Ovary (tissue), 9 donors: ENCODE measurements around the gene SORCS2. TPM values are rescaled to one million over a fixed set of nuclear protein-coding genes. Genes with fewer than 3 reads are reported as not detected.

ENCODE experiments used
- DNase-seq, 5 donors: peaks; one replicate each; pipeline ENCODE4 v3.0.0-alpha.2; 2019 to 2020
- H3K27ac ChIP-seq, 2 donors: fragments of 200-600 bp; one replicate each; pipeline versions ENCODE4 v1.5.1 to v1.8.0; 2019 to 2022
- H3K27me3 ChIP-seq: fragments of 200-600 bp; one replicate; pipeline ENCODE4 v1.8.0; 2022
- H3K36me3 ChIP-seq: fragments of 200-600 bp; sonication (generic); one replicate; pipeline ENCODE4 v1.5.1; 2019
- H3K4me1 ChIP-seq: one replicate; pipeline ENCODE4 v1.8.1; 2013; ENCODE audit warnings: mild to moderate bottlenecking, moderate library complexity; ENCODE audit not compliant: insufficient read depth
- H3K4me3 ChIP-seq: fragments of 200-600 bp; sonication (generic); one replicate; pipeline ENCODE4 v1.5.1; 2017
- H3K9me3 ChIP-seq, 2 donors: fragments of 200-600 bp in 1 of 2; sonication (generic) in 1 of 2; one replicate each; pipeline versions ENCODE4 v1.5.1 to v1.8.1; 2013 to 2019; ENCODE audit warnings: mild to moderate bottlenecking in 1 of 2, moderate library complexity in 1 of 2
- EP300 ChIP-seq: sonication (generic); formaldehyde crosslinking; IDR thresholded peaks from one replicate; pipeline ENCODE4 v1.6.1; 2017; ENCODE audit warnings: antibody characterized with exemption
- POLR2A ChIP-seq: fragments of 450-650 bp; IDR thresholded peaks from one replicate; pipeline ENCODE4 v1.6.1; 2017; ENCODE audit warnings: antibody characterized with exemption, mild to moderate bottlenecking, moderate library complexity
- WGBS, 3 donors: extraction: QIAGEN DNeasy Blood & Tissue Kit in 1 of 3; methylation state at CpG; one replicate each; pipeline versions ENCODE4 v1.1.5 to v1.1.7; 2013 to 2017; 5-methylcytosine and 5-hydroxymethylcytosine counted together
- intact Hi-C, 4 donors: fragments of 100-400 bp; cut with DNase I; formaldehyde crosslinking; loops; one replicate each; pipeline versions ENCODE4 v1.11.0 to v1.15.1; 2022 to 2023
- polyA plus RNA-seq, 2 donors: library from polyadenylated mRNA; stranded (reverse); fragments of 200-250 nt in 1 of 2; fragments of 350-450 nt in 1 of 2; fragmentation: Illumina TruSeq in 1 of 2; extraction: RNeasy Lipid Tissue Mini Kit (QIAGEN cat#74804) in 1 of 2; gene quantifications; one replicate each; pipeline ENCODE4 v1.2.3, GENCODE V29; 2013 to 2014
- total RNA-seq, 7 donors: library from RNA; depleted of rRNA in 2 of 7; stranded (reverse); fragments of >200 nt in 2 of 7; fragmentation: NEBNext Ultra II Directional in 3 of 7; extraction: Animal tissue kit (Norgen Biotek cat#: 25700) in 3 of 7; gene quantifications; one replicate each; pipeline versions ENCODE4 v1.1.0 to v1.2.4, GENCODE V29; 2016 to 2023
- TF ChIP-seq, protein P1 (sequence below), 3 donors: fragments of 450-650 bp in 2 of 3; fragments of 200-600 bp in 1 of 3; IDR thresholded peaks; one replicate each; pipeline versions ENCODE4 v1.5.1 to v1.8.0; 2016 to 2022; ENCODE audit warnings: antibody characterized with exemption in 3 of 3, mild to moderate bottlenecking in 1 of 3
- donor health status: DM: no; HTN: no; CAD: no; lungs with moderate emphysema.
- donor health status: DM: no; HTN: no; CAD: no.
- donor health status: Bipolar disorder and iron deficiency.
- donor health status: DM: yes; HTN: yes; CAD: no.
- donor health status: DM: no; HTN: no; CAD: no.
- donor health status: DM: yes; HTN: yes; CAD: no.

The SORCS2 gene
- total and polyA plus RNA-seq, 9 donors, result 0.60 to 23.9 (median 7.1) TPM

GRCh38 chr4:7732263-7732662 is 539.9 kb downstream of the SORCS2 start:
- intact Hi-C loops, result no loop called here

DNA sequence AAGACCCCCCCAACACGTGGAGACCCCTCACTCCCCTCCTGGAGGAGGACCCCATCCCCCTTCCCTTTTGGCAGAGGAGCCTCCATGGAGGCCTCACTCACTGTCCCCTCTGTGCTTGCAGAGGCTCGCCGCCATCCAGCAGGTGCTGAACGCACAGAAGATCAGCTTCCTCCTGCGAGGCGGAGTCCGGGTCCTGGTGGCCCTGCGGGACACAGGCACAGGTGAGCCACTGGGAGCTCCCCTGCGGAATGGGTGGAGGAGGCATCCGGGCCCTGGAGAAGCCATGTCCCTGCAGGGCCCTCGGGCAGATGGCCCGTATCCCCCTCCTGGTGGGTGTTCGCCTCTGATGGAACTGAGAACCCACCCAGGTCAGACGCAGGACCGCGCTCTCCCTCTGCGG is 540.9 kb downstream of the SORCS2 start:
- intact Hi-C loops, result no loop called here
- Histone ChIP-seq H3K4me3 (no peak overlapping the region), H3K36me3 (no peaks in the 10 kb centered on the region), H3K27me3 (no peaks in the 10 kb centered on the region), H3K9me3 (no peaks in the 10 kb centered on the region), H3K27ac (no peak overlapping the region), H3K4me1 (no peaks in the 10 kb centered on the region)
- no peak for DNase-seq
- 87 to 92% (median 91%) methylated on average over 17 of the region's 17 CpGs for WGBS, 3 donors
- no peak for TF ChIP-seq EP300

More at GRCh38 chr4:7732263-7732662, 539.9 kb downstream of the SORCS2 start:
- WGBS, 3 donors, result 91 to 93% (median 93%) methylated on average over 9 of the region's 9 CpGs
- no peaks in the 10 kb centered on the region for H3K4me1 ChIP-seq
- no peak overlapping the region for H3K4me3 ChIP-seq
- DNase-seq, result no peak
- H3K27ac ChIP-seq, result no peak overlapping the region
- H3K9me3 ChIP-seq, result no peaks in the 10 kb centered on the region
- no peaks in the 10 kb centered on the region for H3K36me3 ChIP-seq
- no peaks in the 10 kb centered on the region for H3K27me3 ChIP-seq
- TF ChIP-seq, protein P1, sequence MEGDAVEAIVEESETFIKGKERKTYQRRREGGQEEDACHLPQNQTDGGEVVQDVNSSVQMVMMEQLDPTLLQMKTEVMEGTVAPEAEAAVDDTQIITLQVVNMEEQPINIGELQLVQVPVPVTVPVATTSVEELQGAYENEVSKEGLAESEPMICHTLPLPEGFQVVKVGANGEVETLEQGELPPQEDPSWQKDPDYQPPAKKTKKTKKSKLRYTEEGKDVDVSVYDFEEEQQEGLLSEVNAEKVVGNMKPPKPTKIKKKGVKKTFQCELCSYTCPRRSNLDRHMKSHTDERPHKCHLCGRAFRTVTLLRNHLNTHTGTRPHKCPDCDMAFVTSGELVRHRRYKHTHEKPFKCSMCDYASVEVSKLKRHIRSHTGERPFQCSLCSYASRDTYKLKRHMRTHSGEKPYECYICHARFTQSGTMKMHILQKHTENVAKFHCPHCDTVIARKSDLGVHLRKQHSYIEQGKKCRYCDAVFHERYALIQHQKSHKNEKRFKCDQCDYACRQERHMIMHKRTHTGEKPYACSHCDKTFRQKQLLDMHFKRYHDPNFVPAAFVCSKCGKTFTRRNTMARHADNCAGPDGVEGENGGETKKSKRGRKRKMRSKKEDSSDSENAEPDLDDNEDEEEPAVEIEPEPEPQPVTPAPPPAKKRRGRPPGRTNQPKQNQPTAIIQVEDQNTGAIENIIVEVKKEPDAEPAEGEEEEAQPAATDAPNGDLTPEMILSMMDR (IDR thresholded peaks at IDR 0.05), result no peak
- no peak for TF ChIP-seq POLR2A
- no peak for TF ChIP-seq EP300

DNA sequence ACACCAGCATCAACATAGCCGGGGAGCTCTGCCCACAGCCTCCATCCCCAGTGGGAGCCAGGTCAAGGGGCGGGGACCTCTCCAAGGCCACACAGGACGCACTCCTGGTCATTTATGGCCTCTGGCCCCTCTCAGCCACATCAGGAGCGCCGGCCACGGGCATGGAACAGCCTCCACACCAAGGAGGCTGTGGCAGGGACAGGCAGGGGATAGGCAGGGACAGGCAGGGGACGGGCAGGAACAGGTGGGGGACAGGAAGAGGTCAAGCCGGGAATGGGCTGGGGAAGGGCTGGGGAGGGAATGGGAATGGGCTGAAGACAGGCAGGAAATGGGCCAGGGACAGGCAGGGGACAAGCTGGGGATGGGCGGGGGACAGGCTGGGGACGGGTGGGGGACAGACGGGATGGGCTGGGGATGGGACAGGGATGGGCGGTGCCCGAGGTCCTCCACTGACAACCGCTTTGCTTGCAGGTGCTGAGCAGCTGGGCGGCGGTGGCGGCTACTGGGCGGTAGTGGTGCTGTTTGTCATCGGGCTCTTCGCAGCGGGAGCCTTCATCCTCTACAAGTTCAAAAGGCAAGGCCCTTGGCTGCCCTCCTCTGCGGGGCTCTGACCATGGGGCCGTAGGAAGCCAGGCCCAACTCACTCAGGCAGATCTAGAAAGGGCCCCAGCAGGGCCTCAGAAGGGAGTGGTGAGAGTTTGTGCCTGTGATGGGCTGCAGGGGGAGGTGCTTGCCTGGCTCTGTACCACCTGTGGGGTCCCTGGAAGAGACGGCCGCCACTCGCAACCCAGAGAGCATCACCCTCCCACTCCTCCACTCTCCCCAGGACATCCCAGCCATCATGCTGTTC is 541.7 kb downstream of the SORCS2 start:
- no peak for DNase-seq
- H3K4me1 ChIP-seq, result no peaks in the 10 kb centered on the region
- 82 to 87% (median 85%) methylated on average over 26 of the region's 26 CpGs for WGBS, 3 donors
- no peak overlapping the region for H3K27ac ChIP-seq
- TF ChIP-seq POLR2A (no peak), EP300 (no peak)
- TF ChIP-seq, protein P1 (IDR thresholded peaks at IDR 0.05), result no peak
- H3K36me3 ChIP-seq, result no peaks in the 10 kb centered on the region
- H3K27me3 ChIP-seq, result no peaks in the 10 kb centered on the region
- H3K4me3 ChIP-seq, result no peak overlapping the region
- intact Hi-C loops, result no loop called here
- H3K9me3 ChIP-seq, result no peaks in the 10 kb centered on the region

DNA sequence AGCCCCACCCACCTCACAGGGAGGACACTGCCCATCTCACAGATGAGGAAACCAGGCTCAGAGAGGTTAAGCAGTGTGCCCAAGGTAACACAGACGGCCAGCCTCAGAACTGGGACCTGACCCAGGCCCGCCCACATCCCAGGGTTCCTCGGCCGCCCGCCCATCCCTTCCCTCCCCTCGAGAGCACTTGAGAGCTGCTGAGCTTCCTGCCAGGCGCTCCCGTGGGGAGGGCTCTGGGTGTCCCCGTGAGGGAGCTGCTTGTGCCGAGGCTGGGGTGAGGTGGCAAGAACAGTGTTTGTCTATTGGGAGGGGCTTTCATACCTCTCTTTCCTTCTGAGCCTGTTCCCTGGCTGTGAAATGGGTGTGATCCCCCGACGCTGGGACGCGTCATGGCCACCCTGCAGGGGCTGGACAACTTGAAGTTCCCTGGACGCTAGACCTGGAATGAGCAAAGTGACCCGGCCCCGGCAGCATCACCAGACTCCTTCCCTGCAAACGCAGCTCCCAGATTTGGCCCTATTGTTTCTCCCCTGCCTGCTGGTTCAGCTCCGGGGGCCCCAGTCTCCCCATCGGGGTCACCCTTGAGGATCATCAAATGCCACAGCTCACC is 542.4 kb downstream of the SORCS2 start:
- H3K4me3 ChIP-seq, result no peak overlapping the region
- no peak for TF ChIP-seq EP300
- no peaks in the 10 kb centered on the region for H3K9me3 ChIP-seq
- WGBS, 3 donors, result 71 to 87% (median 78%) methylated on average over 20 of the region's 20 CpGs
- no peaks in the 10 kb centered on the region for H3K36me3 ChIP-seq
- no peak for DNase-seq
- no peaks in the 10 kb centered on the region for H3K27me3 ChIP-seq
- H3K27ac ChIP-seq, result no peak overlapping the region
- intact Hi-C loops, result no loop called here
- H3K4me1 ChIP-seq, result no peaks in the 10 kb centered on the region

- Histone ChIP-seq H3K4me1 (no peaks in the 10 kb centered on the region), H3K4me3 (no peak overlapping the region), H3K27ac (no peak overlapping the region), H3K9me3 (no peaks in the 10 kb centered on the region), H3K27me3 (no peaks in the 10 kb centered on the region), H3K36me3 (no peaks in the 10 kb centered on the region)
- no peak for DNase-seq
- TF ChIP-seq, protein P1 (IDR thresholded peaks at IDR 0.05), result no peak
- TF ChIP-seq POLR2A (no peak), EP300 (no peak)
- 97 to 98% (median 98%) methylated on average over 5 of the region's 5 CpGs for WGBS, 3 donors
- intact Hi-C loops, result no loop called here
Observed at GRCh38 chr4:7735395-7735794, 543.1 kb downstream of the SORCS2 start.
